SK-N-SH (cell line): Measurements from ENCODE around the gene THOC7. TPM values are rescaled to one million over a fixed set of nuclear protein-coding genes. Genes with fewer than 3 reads are reported as not detected.

Source experiments
- CTCF ChIA-PET: fragments of 300-600, 350-600 bp; formaldehyde crosslinking; extraction: SDS; loops from one replicate; lab custom pipeline; 2021; lab: Yijun Ruan, JAX
- POLR2A ChIA-PET: fragments of 350-600 bp; sonication (Branson Sonifier 250); formaldehyde crosslinking; extraction: SDS; loops from one replicate; lab custom pipeline; 2020; ENCODE audit warnings: antibody characterized with exemption, inconsistent platforms; lab: Yijun Ruan, JAX
- DNase-seq: peaks from one replicate; pipeline ENCODE4 v3.0.0; 2012
- H2AFZ ChIP-seq: fragments of 200-600 bp; sonication (generic); 2 replicates; pipeline ENCODE4 v1.8.1; 2016; ENCODE audit warnings: antibody characterized with exemption, mild to moderate bottlenecking, low read depth
- H3F3A ChIP-seq: fragments of 200-600 bp; sonication (generic); replicated peaks from 2 replicates; pipeline ENCODE3; 2016; ENCODE audit warnings: antibody characterized with exemption, mild to moderate bottlenecking; ENCODE audit not compliant: insufficient read depth
- H3K27ac ChIP-seq, 2 experiments: fragments of 200-500 bp in 1 of 2; fragments of 200-600 bp in 1 of 2; sonication (Bioruptor generic) in 1 of 2; sonication (generic), shearing (Covaris generic) in 1 of 2; 2 replicates each; pipeline versions ENCODE4 v1.5.1 to v1.6.1; 2014 to 2016; ENCODE audit warnings: low read depth in 2 of 2, inconsistent platforms in 1 of 2, low read length in 1 of 2, mild to moderate bottlenecking in 1 of 2, mixed read lengths in 1 of 2
- H3K27me3 ChIP-seq: fragments of 200-600 bp; sonication (generic), shearing (Covaris generic); 2 replicates; pipeline ENCODE4 v1.6.1; 2016; ENCODE audit warnings: mixed run types; ENCODE audit not compliant: insufficient read depth
- H3K36me3 ChIP-seq, 2 experiments: fragments of 200-500 bp in 1 of 2; fragments of 200-600 bp in 1 of 2; sonication (Bioruptor generic) in 1 of 2; sonication (generic) in 1 of 2; replicated peaks in 1 of 2; 2 replicates each; pipeline versions ENCODE3 to v1.5.1; 2014 to 2016; ENCODE audit warnings: low read length in 1 of 2, mild to moderate bottlenecking in 1 of 2; ENCODE audit not compliant: insufficient read depth in 2 of 2, control insufficient read depth in 1 of 2
- H3K4me1 ChIP-seq, 2 experiments: fragments of 200-500 bp in 1 of 2; fragments of 200-600 bp in 1 of 2; sonication (Bioruptor generic) in 1 of 2; sonication (generic), shearing (Covaris generic) in 1 of 2; 2 replicates each; pipeline versions ENCODE4 v1.5.1 to v1.6.1; 2014 to 2016; ENCODE audit warnings: low read depth in 1 of 2, low read length in 1 of 2, mixed run types in 1 of 2; ENCODE audit not compliant: insufficient read depth in 2 of 2, control insufficient read depth in 1 of 2
- H3K4me2 ChIP-seq: fragments of 200-600 bp; sonication (generic), shearing (Covaris generic); 2 replicates; pipeline ENCODE4 v1.6.1; 2017; ENCODE audit warnings: mixed run types
- H3K4me3 ChIP-seq, 2 experiments: fragments of 200-500 bp in 1 of 2; fragments of 200-600 bp in 1 of 2; sonication (Bioruptor generic) in 1 of 2; sonication (generic), shearing (Covaris generic) in 1 of 2; 2 replicates each; pipeline versions ENCODE4 v1.5.1 to v1.8.1; 2014 to 2016; ENCODE audit warnings: low read depth in 2 of 2, inconsistent platforms in 1 of 2, low read length in 1 of 2, mild to moderate bottlenecking in 1 of 2, mixed read lengths in 1 of 2, moderate library complexity in 1 of 2
- H3K79me2 ChIP-seq: fragments of 200-600 bp; sonication (generic); 2 replicates; pipeline ENCODE4 v1.8.1; 2017; ENCODE audit warnings: mild to moderate bottlenecking; ENCODE audit not compliant: insufficient read depth
- H3K9ac ChIP-seq: fragments of 200-600 bp; sonication (generic); 2 replicates; pipeline ENCODE4 v1.6.1; 2017; ENCODE audit warnings: mixed run types
- H3K9me2 ChIP-seq: fragments of 200-600 bp; sonication (generic); 2 replicates; pipeline ENCODE4 v1.6.1; 2017; ENCODE audit warnings: mixed run types
- H3K9me3 ChIP-seq: fragments of 200-600 bp; sonication (generic); 2 replicates; pipeline ENCODE4 v1.6.1; 2017; ENCODE audit warnings: mixed run types, mild to moderate bottlenecking, moderate library complexity
- H4K20me1 ChIP-seq: fragments of 200-600 bp; sonication (generic); 2 replicates; pipeline ENCODE4 v1.6.1; 2017; ENCODE audit warnings: mild to moderate bottlenecking, mixed run types; ENCODE audit not compliant: insufficient read depth
- CHD2 ChIP-seq: fragments of 150-350 bp; IDR thresholded peaks from 2 replicates; pipeline ENCODE4 v1.6.1; 2018; ENCODE audit warnings: low read length; ENCODE audit not compliant: partially characterized antibody
- CTCF ChIP-seq: fragments of 200-600 bp; sonication (generic); IDR thresholded peaks from 2 replicates; pipeline ENCODE4 v1.6.1; 2017; ENCODE audit warnings: antibody characterized with exemption, mild to moderate bottlenecking, moderate library complexity
- FOSL2 ChIP-seq: IDR thresholded peaks from 2 replicates; pipeline ENCODE4 v1.4.0; 2012; ENCODE audit warnings: low read depth, mild to moderate bottlenecking, moderate library complexity, borderline replicate concordance
- FOXJ3 ChIP-seq: sonication (generic); formaldehyde crosslinking; IDR thresholded peaks from 2 replicates; pipeline ENCODE4 v1.5.1; 2020; ENCODE audit warnings: mild to moderate bottlenecking, missing genetic modification reagents
- IRF3 ChIP-seq: fragments of 150-350 bp; IDR thresholded peaks from 2 replicates; pipeline ENCODE4 v1.6.1; 2016; ENCODE audit warnings: mild to moderate bottlenecking, low read depth, low read length
- MAX ChIP-seq: IDR thresholded peaks from 2 replicates; pipeline ENCODE4 v1.4.0; 2012; ENCODE audit warnings: low read depth
- MXI1 ChIP-seq: IDR thresholded peaks from 2 replicates; pipeline ENCODE4 v1.6.1; 2012; ENCODE audit warnings: mild to moderate bottlenecking, low read depth, low read length, improper control_type of control experiment
- NFIC ChIP-seq: IDR thresholded peaks from 2 replicates; pipeline ENCODE4 v1.4.0; 2012; ENCODE audit warnings: borderline replicate concordance
- NRF1 ChIP-seq: IDR thresholded peaks from 2 replicates; pipeline ENCODE4 v1.6.1; 2012; ENCODE audit warnings: low read depth, mild to moderate bottlenecking, low read length
- PBX3 ChIP-seq: IDR thresholded peaks from 2 replicates; pipeline ENCODE4; 2012
- RFX5 ChIP-seq: IDR thresholded peaks from 2 replicates; pipeline ENCODE4 v1.6.1; 2012; ENCODE audit warnings: mild to moderate bottlenecking, improper control_type of control experiment, low read length
- RXRA ChIP-seq: IDR thresholded peaks from 2 replicates; pipeline ENCODE4 v1.4.0; 2012; ENCODE audit warnings: low read depth, mild to moderate bottlenecking, borderline replicate concordance
- SIN3A ChIP-seq: IDR thresholded peaks from 2 replicates; pipeline ENCODE4 v1.6.1; 2012; ENCODE audit warnings: low read depth, mild to moderate bottlenecking, low read length, moderate library complexity, borderline replicate concordance
- TAF1 ChIP-seq: IDR thresholded peaks from 2 replicates; pipeline ENCODE4 v1.6.1; 2012; ENCODE audit warnings: low read depth, mild to moderate bottlenecking, low read length, moderate library complexity, borderline replicate concordance
- TEAD4 ChIP-seq: IDR thresholded peaks from 2 replicates; pipeline ENCODE4 v1.4.0; 2012; ENCODE audit warnings: mild to moderate bottlenecking, borderline replicate concordance; ENCODE audit not compliant: insufficient read depth
- USF2 ChIP-seq: fragments of 150-350 bp; IDR thresholded peaks from 2 replicates; pipeline ENCODE4 v1.6.1; 2017; ENCODE audit warnings: antibody characterized with exemption, low read length, low read depth, borderline replicate concordance
- YY1 ChIP-seq: IDR thresholded peaks from 2 replicates; pipeline ENCODE4 v1.4.0; 2012; ENCODE audit warnings: low read depth, mild to moderate bottlenecking
- WGBS: methylation state at CpG from one replicate; pipeline ENCODE4 v1.1.6; 2017; ENCODE audit warnings: low lambda C conversion rate; 5-methylcytosine and 5-hydroxymethylcytosine counted together
- polyA plus RNA-seq, 3 experiments: library from polyadenylated mRNA; depleted of rRNA; stranded (reverse); fragments of >200 nt; gene quantifications; 2 replicates each; pipeline ENCODE4 v1.2.3, GENCODE V29; 2012

The THOC7 gene
- polyA plus RNA-seq, 1 of the 3 experiments (the other 2 are of a cell fraction): 35.6 TPM

GRCh38 chr3:63817225-63817624, 46.4 kb downstream of the THOC7 start:
- 88% methylated on average over 5 of the region's 5 CpGs for WGBS
- Histone ChIP-seq H3K36me3 (no peaks in the 10 kb centered on the region), H3K9me2 (no peaks in the 10 kb centered on the region), H3K4me1 (peaks cover 0 to 3% of the 10 kb centered on the region in 2 experiments; a peak in 2 of 4 replicates), H3K4me3 (no peak overlapping the region), H3K27me3 (no peaks in the 10 kb centered on the region), H3K79me2 (no peaks in the 10 kb centered on the region), H3K4me2 (no peak overlapping the region), H3K27ac (no peak overlapping the region), H3K9me3 (no peaks in the 10 kb centered on the region), H3K9ac (no peak overlapping the region), H3F3A (peaks cover 5% of the 10 kb centered on the region), H4K20me1 (no peaks in the 10 kb centered on the region), H2AFZ (no peak overlapping the region)
- no peak for DNase-seq
- TF ChIP-seq FOSL2 (no peak), RXRA (no peak), RFX5 (no peak), PBX3 (no peak), USF2 (no peak), NFIC (no peak), TAF1 (no peak), MAX (no peak)
- ChIA-PET CTCF (interaction anchor here (1.0 to 17.2 kb wide), 9 partner anchors 9 to 1160 kb away, joined by 3 to 444 read pairs (median 17); no protein-coding TSS in a partner anchor), POLR2A (interaction anchor here (0.8 kb wide), 1 partner anchor 432 kb away, joined by 3 read pairs; no protein-coding TSS in a partner anchor)

- Histone ChIP-seq H4K20me1 (no peaks in the 10 kb centered on the region), H3K9ac (no peak overlapping the region), H3K9me2 (no peaks in the 10 kb centered on the region), H3K27ac (no peak overlapping the region), H3K27me3 (no peaks in the 10 kb centered on the region), H3K9me3 (no peaks in the 10 kb centered on the region), H2AFZ (no peak overlapping the region), H3K36me3 (no peaks in the 10 kb centered on the region), H3F3A (no peaks in the 10 kb centered on the region), H3K4me3 (no peak overlapping the region), H3K79me2 (no peaks in the 10 kb centered on the region), H3K4me2 (no peak overlapping the region), H3K4me1 (peaks cover 3 to 8% of the 10 kb centered on the region in 2 experiments; a peak in 3 of 4 replicates)
- DNase-seq: no peak
- ChIA-PET CTCF (interaction anchor here (1.0 to 17.2 kb wide), 4 partner anchors 11 to 455 kb away, joined by 3 to 444 read pairs (median 4); no protein-coding TSS in a partner anchor), POLR2A (no interaction called here)
- 91% methylated on average over 3 of the region's 3 CpGs for WGBS
- TF ChIP-seq TEAD4 (no peak), MXI1 (no peak), FOXJ3 (no peak), TAF1 (no peak), SIN3A (no peak), MAX (no peak), YY1 (no peak), RFX5 (no peak), CTCF (no peak), IRF3 (no peak), NRF1 (no peak), USF2 (no peak), CHD2 (no peak)
Observed at GRCh38 chr3:63814237-63814636, 49.4 kb downstream of the THOC7 start.
